Immature natural killer cell (primary cell): ENCODE measurements around the gene GSDMA. TPM values are rescaled to one million over a fixed set of nuclear protein-coding genes. Genes with fewer than 3 reads are reported as not detected.
A peak's percentile ranks its signal among the peaks of the same experiment; 100 is the strongest.

Experiments
- DNase-seq, 3 donors: peaks; one replicate each; pipeline ENCODE4 v3.0.0; 2022; ENCODE audit warnings: mixed read lengths in 1 of 3
- H3K27ac Mint-ChIP-seq, 6 donors: one replicate each; pipeline ENCODE4 v1.8.0; 2020; ENCODE audit warnings: mixed read lengths in 6 of 6, mild to moderate bottlenecking in 5 of 6, inconsistent platforms in 4 of 6, moderate library complexity in 3 of 6
- H3K27me3 Mint-ChIP-seq, 3 donors: one replicate each; pipeline ENCODE4 v1.8.0; 2020 to 2021; ENCODE audit warnings: low read depth in 3 of 3, mild to moderate bottlenecking in 3 of 3, mixed read lengths in 3 of 3, moderate library complexity in 3 of 3, inconsistent platforms in 1 of 3
- H3K36me3 Mint-ChIP-seq, 3 donors: one replicate each; pipeline ENCODE4 v1.8.0; 2020; ENCODE audit warnings: mixed read lengths in 3 of 3, inconsistent platforms in 2 of 3, mild to moderate bottlenecking in 2 of 3
- H3K4me1 Mint-ChIP-seq, 2 donors: one replicate each; pipeline ENCODE4 v1.8.0; 2020; ENCODE audit warnings: inconsistent platforms in 2 of 2, mild to moderate bottlenecking in 2 of 2, mixed read lengths in 2 of 2, moderate library complexity in 1 of 2
- H3K4me3 Mint-ChIP-seq, 5 donors: one replicate each; pipeline ENCODE4 v1.8.0; 2020; ENCODE audit warnings: mild to moderate bottlenecking in 5 of 5, mixed read lengths in 5 of 5, inconsistent platforms in 3 of 5, moderate library complexity in 3 of 5
- H3K9me3 Mint-ChIP-seq, 6 donors: one replicate each; pipeline ENCODE4 v1.8.0; 2020; ENCODE audit warnings: mild to moderate bottlenecking in 6 of 6, mixed read lengths in 6 of 6, inconsistent platforms in 4 of 6, moderate library complexity in 3 of 6
- polyA plus RNA-seq, 3 donors: library from polyadenylated mRNA; unstranded; fragments of 300-500 nt; fragmentation: Illumina TruSeq; gene quantifications; one replicate each; pipeline ENCODE4 v1.2.3, GENCODE V29; 2021

The GSDMA gene
- polyA plus RNA-seq, 3 donors from 2014 or later = 2.3 TPM; not detected in 2

DNA sequence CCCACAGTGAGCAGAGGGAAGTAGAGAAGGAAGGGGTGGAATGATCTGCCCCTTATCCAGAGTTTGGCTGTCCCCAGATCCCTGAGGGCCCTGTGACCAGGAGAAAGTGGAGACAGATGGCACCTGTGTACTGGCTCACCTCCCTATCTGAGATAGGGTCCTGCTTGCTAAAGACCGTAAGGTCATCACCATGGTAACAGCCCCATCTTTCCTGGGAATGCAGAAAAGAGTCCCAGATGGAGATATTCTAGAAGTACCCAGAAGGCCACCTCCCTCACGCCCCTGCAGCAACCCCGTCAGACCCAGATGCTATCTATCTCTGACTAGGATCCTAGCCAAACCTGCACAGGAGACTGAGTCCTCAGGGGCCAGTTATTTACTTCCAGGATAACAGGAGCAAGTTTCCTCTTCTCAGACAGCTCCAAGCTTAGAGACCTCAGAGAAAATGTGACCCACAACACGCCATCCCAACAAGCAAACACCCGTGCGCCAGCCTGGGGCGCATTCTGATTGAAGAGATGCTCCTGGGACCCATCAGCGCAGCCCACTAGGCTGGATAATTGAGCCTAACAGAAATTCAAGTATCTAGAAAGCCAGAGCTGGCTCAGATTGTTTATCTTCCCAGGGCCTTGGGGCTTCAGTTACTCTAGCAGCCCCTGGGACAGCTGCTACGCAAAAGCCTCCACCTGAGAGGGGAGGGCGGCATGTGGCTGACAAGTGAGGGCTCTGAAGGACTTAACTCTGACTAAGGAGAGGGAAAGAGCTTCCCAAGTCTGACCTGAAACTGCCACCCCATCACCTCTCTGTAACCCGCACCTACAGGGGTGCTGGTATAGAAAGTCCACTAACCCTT is 37.3 kb upstream of the GSDMA start:
- Mint-ChIP-seq H3K4me3 (peak overlapping the region; percentile 86 to 97 (median 94)), H3K36me3 (peaks cover 0 to 7% (median 3%) of the 10 kb centered on the region in 3 donors), H3K27ac (peak overlapping the region; percentile 86 to 97 (median 92)), H3K27me3 (peaks cover 0 to 2% (median 0%) of the 10 kb centered on the region in 3 donors), H3K9me3 (no peaks in the 10 kb centered on the region), H3K4me1 (peaks cover 56 to 58% of the 10 kb centered on the region in 2 donors)
- DNase-seq = no peak

DNA sequence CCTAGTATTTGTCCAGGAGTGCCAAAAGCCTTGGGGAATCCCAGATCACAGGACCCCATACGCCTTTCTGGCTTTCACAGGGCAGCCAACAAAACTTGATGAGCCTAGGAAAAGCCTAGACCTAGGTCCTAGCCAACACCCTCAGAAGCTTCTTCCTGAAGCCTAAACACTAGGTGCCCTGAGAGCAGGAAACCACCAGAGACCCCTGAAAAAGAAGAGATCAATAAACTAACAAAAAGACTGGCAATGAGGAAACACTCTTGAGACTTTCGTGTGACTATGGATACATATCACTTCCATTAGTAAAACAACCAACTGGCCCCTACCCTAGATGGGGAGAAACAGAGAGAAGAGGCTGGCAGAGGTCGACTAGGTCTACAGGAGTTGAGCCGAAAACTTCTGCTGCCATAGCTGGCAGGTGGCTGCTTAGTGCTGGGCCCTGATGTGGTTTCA is 36.6 kb upstream of the GSDMA start:
- Mint-ChIP-seq H3K27ac (peak overlapping the region; percentile 86 to 97 (median 92)), H3K4me1 (peaks cover 49 to 55% of the 10 kb centered on the region in 2 donors), H3K9me3 (no peaks in the 10 kb centered on the region), H3K27me3 (peaks cover 0 to 2% (median 0%) of the 10 kb centered on the region in 3 donors), H3K36me3 (peaks cover 0 to 7% (median 3%) of the 10 kb centered on the region in 3 donors), H3K4me3 (peak overlapping the region; percentile 86 to 97 (median 94))
- no peak for DNase-seq

DNA sequence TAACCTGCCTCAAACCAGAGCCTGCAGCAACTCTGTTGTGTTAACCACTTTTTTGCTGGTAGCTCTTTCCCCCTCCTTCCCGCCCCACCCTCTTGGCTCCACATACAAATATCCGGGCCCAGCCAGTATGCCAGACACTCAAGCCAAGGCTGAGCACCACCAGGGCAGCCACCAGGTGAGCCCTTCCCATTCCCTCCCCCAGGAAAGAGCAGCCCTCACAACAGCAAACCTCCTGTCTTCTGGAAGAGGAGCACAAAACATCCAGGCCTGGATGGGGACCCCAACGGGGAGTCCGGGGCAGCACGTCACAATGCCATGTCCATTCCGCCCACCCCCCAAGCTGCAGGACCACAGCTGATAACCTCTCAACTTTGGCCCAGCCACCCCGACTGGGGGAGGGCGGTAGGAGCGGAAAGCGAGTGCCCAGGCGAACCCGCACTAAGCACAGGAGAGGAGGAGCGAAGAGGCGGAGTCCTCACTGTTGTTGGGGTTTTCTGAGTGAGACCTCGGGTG is 36.2 kb upstream of the GSDMA start:
- peaks cover 44 to 50% of the 10 kb centered on the region in 2 donors for H3K4me1 Mint-ChIP-seq
- H3K36me3 Mint-ChIP-seq = peaks cover 0 to 7% (median 3%) of the 10 kb centered on the region in 3 donors
- DNase-seq = peak; percentile 44 to 66 (median 59)

DNA sequence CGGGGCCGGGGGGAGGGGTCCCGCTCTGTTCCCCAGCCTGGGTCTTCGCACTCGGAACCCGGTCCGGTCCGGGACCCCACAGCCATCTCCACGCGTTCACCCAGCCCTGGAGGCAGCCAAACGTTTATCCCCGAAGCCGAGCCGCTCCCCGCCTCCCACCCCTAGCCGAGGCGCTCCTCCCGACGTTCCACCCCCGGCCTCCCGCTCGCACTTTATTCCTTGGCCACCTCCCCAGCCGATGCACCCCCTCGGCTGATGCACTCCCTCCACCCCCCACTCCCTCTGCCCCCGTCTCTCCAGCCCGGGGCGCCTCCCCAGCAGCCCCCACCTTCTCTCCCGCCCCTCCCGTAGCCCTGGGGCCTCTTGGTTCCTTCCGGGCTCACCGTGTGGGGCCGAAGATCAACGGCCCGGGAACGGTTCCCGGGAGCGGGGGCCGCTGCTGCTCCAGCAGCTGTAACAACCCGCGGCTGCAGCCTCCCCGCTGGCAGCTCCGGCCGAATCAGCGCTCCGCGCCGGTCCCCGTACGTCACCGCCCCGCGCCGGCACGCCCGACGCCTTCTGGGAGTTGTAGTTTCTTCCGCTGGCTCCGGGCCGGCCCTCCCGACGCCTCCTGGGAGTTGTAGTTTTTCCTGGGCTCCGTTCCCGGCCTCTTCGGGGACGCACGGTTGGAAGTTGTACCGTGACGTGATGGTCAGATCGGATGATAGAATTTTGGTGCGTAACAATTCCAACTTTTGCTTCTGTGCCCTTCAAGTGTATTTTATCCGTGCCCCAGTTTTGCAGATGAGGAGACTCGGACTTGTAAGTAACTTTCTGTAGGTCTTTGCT is 35.5 kb upstream of the GSDMA start, which contains the start of the genes LRRC3C and ORMDL3:
LRRC3C (plus strand) TSS at position 632 of the 828 bp plus-strand sequence. CDS start 13,792 bp downstream, outside the sequence.
ORMDL3 (minus strand) TSS at position 501 of the 828 bp plus-strand sequence. CDS start 3,398 bp downstream, outside the sequence.
- Mint-ChIP-seq H3K36me3 (peaks cover 0 to 7% (median 3%) of the 10 kb centered on the region in 3 donors), H3K27me3 (peaks cover 0 to 2% (median 0%) of the 10 kb centered on the region in 3 donors), H3K9me3 (no peaks in the 10 kb centered on the region), H3K4me1 (peaks cover 39 to 46% of the 10 kb centered on the region in 2 donors), H3K27ac (peak within 1 kb of the TSS; percentile 86 to 97 (median 92)), H3K4me3 (peak within 1 kb of the TSS; percentile 86 to 97 (median 94))
- DNase-seq = peak; percentile 89 to 90 (median 90)

More for the DNA sequence above, 36.2 kb upstream of the GSDMA start:
- Mint-ChIP-seq H3K27me3 (peaks cover 0 to 2% (median 0%) of the 10 kb centered on the region in 3 donors), H3K9me3 (no peaks in the 10 kb centered on the region), H3K27ac (peak overlapping the region; percentile 86 to 97 (median 92)), H3K4me3 (peak overlapping the region; percentile 86 to 97 (median 94))

DNA sequence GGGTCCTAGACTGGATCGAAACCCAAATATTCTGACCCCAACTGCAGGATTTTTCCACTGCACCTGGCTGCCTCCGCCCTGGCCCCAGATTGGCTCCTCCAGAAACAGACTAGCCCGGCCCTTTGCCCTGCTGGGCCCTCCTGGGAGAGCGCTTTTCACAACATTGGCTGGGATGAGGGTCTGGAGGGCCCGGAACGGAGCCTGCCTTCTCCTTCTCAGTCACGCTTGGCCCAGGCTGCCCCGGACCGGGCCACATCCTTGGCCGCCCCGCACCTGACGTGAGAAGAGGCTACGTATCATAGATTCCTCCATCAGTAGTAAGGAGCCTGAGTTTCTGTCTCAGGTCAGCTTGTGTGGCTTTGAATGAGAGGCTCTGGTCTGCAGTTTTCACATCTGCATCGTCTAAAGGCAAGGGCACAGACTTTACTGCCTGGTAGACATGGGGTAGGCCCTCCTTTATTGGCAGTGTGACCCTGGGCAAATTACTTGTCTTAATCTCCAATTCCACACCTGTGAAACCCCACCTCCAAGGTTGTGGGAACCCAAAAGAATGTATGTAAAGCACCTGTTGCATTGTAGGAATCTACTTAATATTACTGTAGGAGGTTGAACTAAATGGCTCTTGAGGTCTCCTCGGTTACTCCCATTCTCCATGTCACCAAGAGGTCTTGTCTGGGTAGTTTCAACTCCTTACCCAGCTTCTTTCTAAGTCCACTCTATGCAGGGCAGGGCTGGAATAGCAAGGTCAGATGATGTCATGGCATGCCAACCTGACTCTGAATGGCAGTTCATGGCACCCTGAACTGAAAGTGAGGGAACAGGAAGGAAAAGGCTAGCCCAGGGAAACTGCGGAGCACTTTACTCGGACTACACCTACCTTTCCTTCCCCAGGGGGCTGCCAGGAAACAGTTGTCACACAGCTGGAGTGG is 34.6 kb upstream of the GSDMA start:
- Mint-ChIP-seq H3K27ac (peak overlapping the region; percentile 56 to 92 (median 86)), H3K9me3 (no peaks in the 10 kb centered on the region), H3K36me3 (peaks cover 0 to 3% (median 3%) of the 10 kb centered on the region in 3 donors), H3K4me3 (peak overlapping the region; percentile 86 to 97 (median 94)), H3K4me1 (peaks cover 39 to 42% of the 10 kb centered on the region in 2 donors), H3K27me3 (peaks cover 0 to 2% (median 0%) of the 10 kb centered on the region in 3 donors)
- DNase-seq = no peak

DNA sequence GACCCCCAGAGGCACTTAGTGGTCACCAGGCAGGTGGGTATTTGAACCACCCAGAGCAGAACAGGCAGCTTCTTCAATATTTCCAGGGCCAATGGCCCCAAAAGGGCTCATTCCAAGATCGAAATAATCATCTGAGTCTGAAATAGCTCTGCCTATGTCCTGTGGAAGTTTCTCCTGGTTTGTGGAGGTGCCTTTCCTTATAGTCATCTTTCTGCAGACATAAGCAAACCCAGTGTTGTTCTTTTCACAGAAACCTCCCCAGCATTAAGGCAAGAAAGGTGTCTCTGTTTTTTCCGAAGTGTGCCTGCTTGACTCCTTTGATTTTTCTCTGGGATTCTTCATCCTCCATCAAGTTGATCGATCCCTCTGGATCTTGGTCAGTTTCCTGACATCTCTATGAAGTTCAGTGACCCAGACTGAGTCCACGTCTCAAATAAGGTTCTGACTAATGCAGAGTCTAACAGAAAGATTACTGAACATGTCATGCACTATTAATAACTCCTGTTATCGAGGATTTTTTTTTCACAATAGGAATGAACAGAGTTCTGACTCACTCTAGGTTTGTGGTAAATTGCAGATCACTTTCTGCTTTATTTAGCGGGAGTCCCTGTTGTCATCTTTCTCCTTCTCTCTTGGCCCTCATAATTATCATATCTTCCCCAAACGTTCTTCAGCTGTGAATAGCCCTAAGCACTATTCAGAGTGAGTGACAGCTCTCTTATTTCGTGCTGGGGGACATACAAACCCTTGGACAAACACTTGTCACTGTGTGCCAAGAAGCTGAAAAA is 33.8 kb upstream of the GSDMA start:
- no peak for DNase-seq
- peak overlapping the region in 4 of 5 donors; percentile 2 to 47 (median 36) for H3K4me3 Mint-ChIP-seq
- peaks cover 0 to 3% (median 2%) of the 10 kb centered on the region in 3 donors for H3K36me3 Mint-ChIP-seq
- H3K27me3 Mint-ChIP-seq = peaks cover 0 to 2% (median 0%) of the 10 kb centered on the region in 3 donors
- no peaks in the 10 kb centered on the region for H3K9me3 Mint-ChIP-seq
- peak overlapping the region in 1 of 6 donors; percentile 62 for H3K27ac Mint-ChIP-seq
- H3K4me1 Mint-ChIP-seq = peaks cover 37 to 38% of the 10 kb centered on the region in 2 donors

DNA sequence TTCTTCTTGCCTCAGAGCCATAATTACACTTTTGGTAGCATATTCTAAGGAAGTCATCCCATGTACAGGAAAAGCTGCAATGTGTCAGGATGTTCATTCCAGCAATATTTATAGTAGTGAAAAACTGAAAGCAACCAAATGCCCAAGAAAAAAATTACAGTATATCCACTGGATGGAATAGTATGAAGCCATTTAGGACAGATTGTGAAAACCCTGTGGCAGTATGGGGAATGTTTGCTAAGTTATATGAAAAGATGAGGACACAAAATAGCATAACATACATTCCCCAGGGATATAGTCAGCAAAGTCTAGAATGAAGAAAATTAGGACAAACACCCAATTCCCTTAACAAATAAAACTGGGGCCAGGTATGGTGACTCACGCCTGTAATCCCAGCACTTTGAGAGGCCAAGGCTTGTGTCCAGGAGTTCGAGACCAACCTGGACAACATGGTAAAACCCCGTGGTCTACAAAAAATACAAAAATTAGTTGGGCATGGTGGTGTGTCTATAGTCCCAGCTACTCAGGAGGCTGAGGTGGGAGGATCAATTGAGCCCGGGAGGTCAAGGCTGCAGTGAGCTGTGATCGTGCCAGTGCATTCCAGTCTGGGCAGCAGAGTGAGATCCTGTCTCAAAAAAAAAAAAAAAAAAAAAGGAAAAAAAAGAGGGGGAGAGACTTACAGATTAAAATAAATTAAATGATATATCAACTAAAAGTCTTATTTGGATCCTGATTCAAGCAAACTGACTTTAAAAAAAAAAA is 33.0 kb upstream of the GSDMA start:
- peaks cover 29 to 30% of the 10 kb centered on the region in 2 donors for H3K4me1 Mint-ChIP-seq
- peak overlapping the region in 2 of 5 donors; percentile 6 to 40 for H3K4me3 Mint-ChIP-seq
- no peak for DNase-seq

DNA sequence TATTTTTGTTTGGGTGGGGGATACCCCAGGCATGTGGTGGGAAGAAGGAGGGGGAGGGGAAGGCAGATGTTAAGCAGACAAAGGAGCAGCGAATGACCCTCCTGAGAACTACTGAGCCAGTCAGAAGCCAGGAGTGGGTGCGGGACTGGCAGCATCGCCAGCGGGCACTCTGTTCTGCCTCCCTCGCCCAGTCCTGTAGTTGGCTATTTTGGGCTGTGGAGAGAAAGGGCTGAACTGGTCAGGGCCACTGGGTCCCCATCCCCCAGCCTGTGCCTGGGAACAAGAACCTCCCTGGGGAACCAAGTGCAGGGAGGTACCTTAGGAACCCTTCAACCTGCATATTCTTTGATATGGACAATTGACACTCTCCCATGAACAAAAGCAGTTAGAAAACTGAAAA is 28.9 kb upstream of the GSDMA start:
- H3K4me1 Mint-ChIP-seq = no peaks in the 10 kb centered on the region
- H3K27ac Mint-ChIP-seq = no peak overlapping the region
- no peaks in the 10 kb centered on the region for H3K9me3 Mint-ChIP-seq
- no peak for DNase-seq
- H3K27me3 Mint-ChIP-seq = peaks cover 0 to 2% (median 0%) of the 10 kb centered on the region in 3 donors
- H3K4me3 Mint-ChIP-seq = no peak overlapping the region
- no peaks in the 10 kb centered on the region for H3K36me3 Mint-ChIP-seq

More for the DNA sequence above, 33.0 kb upstream of the GSDMA start:
- Mint-ChIP-seq H3K27me3 (peaks cover 0 to 2% (median 0%) of the 10 kb centered on the region in 3 donors), H3K9me3 (no peaks in the 10 kb centered on the region), H3K27ac (peak overlapping the region in 1 of 6 donors; percentile 62), H3K36me3 (no peaks in the 10 kb centered on the region)

DNA sequence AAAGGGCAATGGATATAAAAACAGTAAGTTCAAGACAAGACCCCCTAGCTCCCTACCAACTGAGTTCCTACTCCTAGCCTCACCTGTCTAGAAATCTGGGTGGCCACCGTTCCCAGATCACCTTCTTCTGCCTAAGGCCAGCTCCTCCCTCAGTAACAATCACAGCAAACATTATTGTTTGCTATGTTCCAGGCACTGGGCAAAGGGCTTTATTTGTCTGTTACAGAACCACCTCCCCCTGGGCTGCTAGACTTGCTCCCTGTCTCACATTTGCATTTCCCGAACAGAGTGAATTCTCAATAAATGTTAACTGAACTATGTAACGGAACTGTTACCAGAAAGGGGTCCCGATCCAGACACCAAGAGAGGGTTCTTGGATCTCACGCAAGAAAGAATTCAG is 28.5 kb upstream of the GSDMA start:
- Mint-ChIP-seq H3K4me1 (no peaks in the 10 kb centered on the region), H3K27ac (no peak overlapping the region), H3K36me3 (no peaks in the 10 kb centered on the region), H3K27me3 (peaks cover 0 to 2% (median 0%) of the 10 kb centered on the region in 3 donors), H3K9me3 (no peaks in the 10 kb centered on the region), H3K4me3 (no peak overlapping the region)
- no peak for DNase-seq

DNA sequence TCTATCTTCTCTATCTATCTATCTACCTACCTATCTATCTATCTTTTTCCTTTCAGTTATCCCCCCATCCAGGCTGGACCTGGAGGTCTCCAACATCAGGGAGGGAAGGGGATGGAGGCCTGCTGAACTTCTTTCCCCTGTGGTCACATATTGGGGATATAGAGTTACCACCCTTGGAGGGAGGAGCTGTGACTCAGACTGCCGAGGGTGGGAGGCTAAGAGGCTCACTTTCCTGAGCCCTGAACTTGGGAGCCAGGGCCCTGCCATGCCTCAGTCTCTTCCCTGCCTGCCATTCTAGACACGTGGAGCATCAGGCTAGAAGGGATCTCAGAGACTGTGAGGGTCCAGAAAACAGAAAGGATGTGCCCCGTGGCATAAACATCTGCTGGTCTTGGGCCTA is 26.9 kb upstream of the GSDMA start:
- Mint-ChIP-seq H3K9me3 (no peaks in the 10 kb centered on the region), H3K4me3 (no peak overlapping the region), H3K4me1 (no peaks in the 10 kb centered on the region), H3K36me3 (no peaks in the 10 kb centered on the region), H3K27me3 (peaks cover 0 to 2% (median 0%) of the 10 kb centered on the region in 3 donors), H3K27ac (no peak overlapping the region)
- DNase-seq = no peak

DNA sequence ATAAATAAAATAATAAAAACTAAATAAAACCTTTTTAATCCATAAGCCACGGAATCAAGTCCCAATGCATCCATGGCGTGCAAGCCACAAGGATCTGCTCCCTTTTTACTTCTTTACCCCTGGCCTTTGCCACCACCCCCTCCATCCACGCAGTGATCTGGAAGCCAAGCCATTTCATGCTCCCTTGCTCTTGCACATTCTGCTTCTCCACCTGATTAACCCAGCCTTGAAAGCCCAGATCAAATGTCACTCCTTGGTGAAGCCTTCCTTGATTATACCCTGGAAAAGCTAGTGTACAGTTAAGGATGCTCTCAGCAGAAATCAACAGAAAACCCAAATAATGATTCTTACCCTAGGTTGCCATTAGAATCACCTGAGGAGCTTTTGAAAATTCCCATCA is 25.4 kb upstream of the GSDMA start:
- DNase-seq = no peak
- Mint-ChIP-seq H3K27ac (no peak overlapping the region), H3K4me3 (no peak overlapping the region), H3K27me3 (peaks cover 0 to 2% (median 0%) of the 10 kb centered on the region in 3 donors), H3K36me3 (no peaks in the 10 kb centered on the region), H3K9me3 (no peaks in the 10 kb centered on the region), H3K4me1 (no peaks in the 10 kb centered on the region)
